Measurements from ENCODE around the gene VGF. TPM values are rescaled to one million over a fixed set of nuclear protein-coding genes. Genes with fewer than 3 reads are reported as not detected.

Gene VGF
- total RNA-seq: 1.4 and 20.9 TPM in 2 replicates

DNA sequence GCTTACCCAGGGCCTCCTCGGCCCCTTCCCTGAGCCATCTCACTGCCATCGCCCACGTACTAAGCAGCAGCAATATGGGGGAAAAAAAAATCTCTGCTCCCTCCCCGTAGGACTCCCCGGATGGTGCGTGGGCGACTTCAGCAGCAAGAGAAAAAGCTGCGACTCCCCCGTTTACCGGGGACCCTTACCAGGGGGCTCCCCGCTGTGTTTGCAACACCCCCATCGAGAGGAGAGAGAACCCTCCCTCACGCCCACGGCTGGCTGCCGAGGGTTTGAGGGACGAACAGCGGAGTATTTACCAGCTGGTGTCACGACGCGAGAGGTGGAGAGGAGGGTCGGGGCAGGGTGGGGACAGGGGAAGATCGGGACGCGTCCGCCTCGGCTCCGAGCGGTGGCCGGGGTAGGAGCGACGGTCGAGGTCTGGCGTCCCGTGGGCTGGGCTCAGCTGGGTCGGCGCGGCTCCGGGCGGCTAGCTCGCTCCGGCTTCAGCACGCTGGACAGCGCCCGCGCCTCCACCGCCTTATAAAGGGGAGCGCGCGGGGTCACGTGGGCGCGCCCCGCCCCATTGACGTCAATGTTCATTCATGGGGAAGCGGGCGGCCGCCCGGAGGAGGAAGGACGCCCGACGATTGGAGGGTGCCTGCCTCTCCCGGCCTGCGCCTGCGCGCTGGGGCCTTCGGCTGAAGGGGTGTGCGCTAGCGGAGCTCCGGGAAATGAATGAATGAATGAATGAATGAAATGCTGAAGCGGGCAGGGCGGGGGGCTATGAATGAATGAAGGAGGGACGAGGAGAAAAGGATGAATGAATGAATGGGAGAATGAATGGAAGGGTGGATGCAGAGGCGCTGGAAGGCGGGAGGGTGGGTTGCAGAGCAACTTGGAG lies at the start of gene VGF:
Gene VGF (minus strand): TSS at position 495 of the 883 bp plus-strand sequence. CDS start 726 bp downstream, outside the sequence.
- H3K4me3 ChIP-seq (ENCODE audit: low read depth, low read length): peak within 1 kb of the TSS; percentile 65
- TF ChIP-seq, protein P1, sequence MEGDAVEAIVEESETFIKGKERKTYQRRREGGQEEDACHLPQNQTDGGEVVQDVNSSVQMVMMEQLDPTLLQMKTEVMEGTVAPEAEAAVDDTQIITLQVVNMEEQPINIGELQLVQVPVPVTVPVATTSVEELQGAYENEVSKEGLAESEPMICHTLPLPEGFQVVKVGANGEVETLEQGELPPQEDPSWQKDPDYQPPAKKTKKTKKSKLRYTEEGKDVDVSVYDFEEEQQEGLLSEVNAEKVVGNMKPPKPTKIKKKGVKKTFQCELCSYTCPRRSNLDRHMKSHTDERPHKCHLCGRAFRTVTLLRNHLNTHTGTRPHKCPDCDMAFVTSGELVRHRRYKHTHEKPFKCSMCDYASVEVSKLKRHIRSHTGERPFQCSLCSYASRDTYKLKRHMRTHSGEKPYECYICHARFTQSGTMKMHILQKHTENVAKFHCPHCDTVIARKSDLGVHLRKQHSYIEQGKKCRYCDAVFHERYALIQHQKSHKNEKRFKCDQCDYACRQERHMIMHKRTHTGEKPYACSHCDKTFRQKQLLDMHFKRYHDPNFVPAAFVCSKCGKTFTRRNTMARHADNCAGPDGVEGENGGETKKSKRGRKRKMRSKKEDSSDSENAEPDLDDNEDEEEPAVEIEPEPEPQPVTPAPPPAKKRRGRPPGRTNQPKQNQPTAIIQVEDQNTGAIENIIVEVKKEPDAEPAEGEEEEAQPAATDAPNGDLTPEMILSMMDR (conservative IDR thresholded peaks at IDR 0.05; ENCODE audit: low read depth, low read length): no peak
- no peak for DNase-seq (ENCODE audit: low read depth)

DNA sequence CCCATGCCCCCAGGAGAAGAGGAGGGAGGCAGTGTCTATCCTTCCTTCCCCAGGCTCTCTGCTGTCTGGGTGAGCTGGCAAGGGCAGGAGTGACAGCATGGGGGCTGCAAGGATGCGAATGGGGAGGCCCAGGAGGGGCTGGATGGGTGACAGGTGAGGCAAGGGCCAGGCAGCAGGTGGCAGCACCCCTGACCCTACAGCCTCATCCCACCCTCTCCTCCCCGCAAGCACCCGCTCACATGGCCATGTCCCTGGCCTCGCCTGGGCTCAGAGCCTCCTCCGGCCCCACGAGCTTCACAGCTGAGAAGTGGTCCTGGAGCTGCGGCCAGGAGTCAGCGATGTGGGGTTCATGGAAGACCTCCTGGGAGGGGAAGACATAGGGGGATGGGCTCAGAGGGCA lies 46.6 kb upstream of the VGF start:
- H3K4me3 ChIP-seq (ENCODE audit: low read depth, low read length): no peak overlapping the region
- DNase-seq (ENCODE audit: low read depth): no peak
- TF ChIP-seq, protein P1 (conservative IDR thresholded peaks at IDR 0.05; ENCODE audit: low read depth, low read length): no peak

DNA sequence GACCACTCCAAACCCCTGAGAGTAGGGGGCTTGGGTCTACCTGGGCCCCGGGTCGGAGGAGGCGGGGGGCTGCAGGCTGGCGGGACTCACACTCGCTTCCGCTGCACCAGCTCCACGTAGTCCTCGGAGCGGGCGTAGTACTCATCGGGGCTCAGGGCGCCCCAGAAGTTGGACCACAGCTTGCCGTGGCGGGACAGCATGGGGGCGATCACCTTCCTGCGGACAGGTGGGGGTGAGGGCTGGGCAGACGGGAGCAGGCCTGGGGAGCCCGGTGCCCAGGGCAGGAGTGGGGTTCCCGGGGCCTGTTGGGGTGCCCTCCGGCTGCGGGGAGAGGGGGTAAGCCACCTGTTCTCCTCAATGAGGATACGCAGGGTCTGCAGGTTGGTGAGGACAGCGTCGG lies 46.1 kb upstream of the VGF start:
- TF ChIP-seq, protein P1 (conservative IDR thresholded peaks at IDR 0.05; ENCODE audit: low read depth, low read length): no peak
- no peak for DNase-seq (ENCODE audit: low read depth)
- no peak overlapping the region for H3K4me3 ChIP-seq (ENCODE audit: low read depth, low read length)

DNA sequence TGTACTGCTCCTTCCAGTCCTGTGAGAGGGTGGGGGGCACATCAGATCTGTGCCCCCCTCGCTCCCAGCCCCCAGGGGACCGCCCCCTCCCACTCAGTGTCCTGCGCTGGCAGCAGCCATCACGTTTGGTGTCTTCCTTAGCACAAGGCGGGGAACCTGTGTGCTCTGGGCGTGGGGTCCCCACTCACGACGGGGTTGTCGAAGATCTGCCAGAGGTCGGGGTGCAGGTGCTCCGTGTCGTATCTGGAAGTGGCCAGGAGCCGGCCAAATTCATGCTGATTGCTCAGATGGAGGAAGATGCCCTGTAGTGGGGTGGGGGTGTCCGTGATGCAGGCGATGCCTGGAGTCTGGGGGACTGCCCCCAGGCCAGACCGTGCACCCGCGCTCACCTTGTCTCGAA lies 44.8 kb upstream of the VGF start:
- no peak for DNase-seq (ENCODE audit: low read depth)
- TF ChIP-seq, protein P1 (conservative IDR thresholded peaks at IDR 0.05; ENCODE audit: low read depth, low read length): no peak

DNA sequence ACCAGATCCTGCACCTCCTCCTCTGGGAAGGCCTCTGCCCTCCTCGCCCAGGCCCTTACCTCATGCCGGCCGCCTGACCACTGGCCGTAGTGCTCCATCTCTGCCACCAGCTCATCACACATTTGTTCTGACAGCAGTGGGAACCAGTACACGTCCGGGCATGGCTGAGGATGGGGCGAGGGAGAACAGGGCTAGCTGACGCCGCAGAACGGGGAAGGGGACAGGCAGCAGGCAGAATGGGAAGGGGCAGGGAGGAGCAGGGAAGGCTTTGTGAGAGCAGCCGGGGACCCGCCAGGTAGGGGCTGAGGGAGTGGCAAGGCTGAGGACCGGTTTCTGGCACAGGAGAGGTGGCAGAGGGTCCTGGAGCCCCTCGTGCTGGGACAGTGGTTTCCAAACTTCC lies 43.4 kb upstream of the VGF start:
- no peak overlapping the region for H3K4me3 ChIP-seq (ENCODE audit: low read depth, low read length)
- TF ChIP-seq, protein P1 (conservative IDR thresholded peaks at IDR 0.05; ENCODE audit: low read depth, low read length): no peak
- no peak for DNase-seq (ENCODE audit: low read depth)

More for the DNA sequence above, 44.8 kb upstream of the VGF start:
- H3K4me3 ChIP-seq (ENCODE audit: low read depth, low read length): no peak overlapping the region

DNA sequence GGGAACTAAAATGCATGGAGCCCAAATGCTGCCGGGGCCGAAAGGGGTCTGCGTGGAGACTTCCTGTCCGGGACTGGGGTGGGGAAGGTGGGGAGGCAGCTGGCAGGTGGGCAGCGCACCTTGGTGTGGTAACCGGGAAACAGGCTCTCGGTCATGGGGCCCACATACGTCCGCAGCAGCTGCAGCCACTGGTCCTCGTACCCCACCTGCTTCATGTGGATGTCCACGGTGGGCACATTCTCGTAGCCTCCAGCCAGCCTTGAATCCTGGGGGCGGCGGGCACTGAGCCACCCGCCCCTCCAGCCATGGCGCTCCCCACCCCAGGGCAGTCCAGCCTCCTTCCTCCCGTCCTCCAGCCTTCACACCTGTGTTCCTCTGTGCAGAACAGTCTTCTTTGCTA lies 42.1 kb upstream of the VGF start:
- no peak for DNase-seq (ENCODE audit: low read depth)
- no peak overlapping the region for H3K4me3 ChIP-seq (ENCODE audit: low read depth, low read length)

More for the DNA sequence above, 42.1 kb upstream of the VGF start:
- TF ChIP-seq, protein P1 (conservative IDR thresholded peaks at IDR 0.05; ENCODE audit: low read depth, low read length): no peak

Measured in epithelial cell of proximal tubule (primary cell).